Spleen (tissue), 11 donors: ENCODE measurements around the gene ADH7. TPM values are rescaled to one million over a fixed set of nuclear protein-coding genes. Genes with fewer than 3 reads are reported as not detected.
"Not testable (repeated sequence)": the region's sequence is repeated elsewhere in the genome, so short reads cannot be mapped to it uniquely, and the experiment has no call there.

ENCODE experiments used
- DNase-seq: peaks from one replicate; pipeline ENCODE4 v3.0.0-alpha.2; 2020
- H3K27ac ChIP-seq, 8 donors: fragments of 200-600 bp; sonication (generic) in 7 of 8; 1 replicate in 4 of 8; 2 replicates in 4 of 8; pipeline versions ENCODE4 v1.5.0 to v1.8.0; 2016 to 2021; ENCODE audit warnings: inconsistent platforms in 4 of 8, mild to moderate bottlenecking in 4 of 8, moderate library complexity in 1 of 8
- H3K27me3 ChIP-seq, 7 donors: fragments of 200-600 bp; sonication (generic) in 6 of 7; replicated peaks in 1 of 7; 1 replicate in 4 of 7; 2 replicates in 3 of 7; pipeline versions ENCODE4 v1.5.0 to v1.8.0; 2016 to 2021; ENCODE audit warnings: inconsistent platforms in 3 of 7, mild to moderate bottlenecking in 1 of 7
- H3K36me3 ChIP-seq, 6 donors: fragments of 200-600 bp; sonication (generic) in 5 of 6; 1 replicate in 4 of 6; 2 replicates in 2 of 6; pipeline versions ENCODE4 v1.5.0 to v1.8.0; 2016 to 2021; ENCODE audit warnings: inconsistent platforms in 2 of 6
- H3K4me1 ChIP-seq, 6 donors: fragments of 200-600 bp; sonication (generic) in 5 of 6; 1 replicate in 3 of 6; 2 replicates in 3 of 6; pipeline versions ENCODE4 v1.5.0 to v1.8.0; 2016 to 2021; ENCODE audit warnings: inconsistent platforms in 3 of 6
- H3K4me3 ChIP-seq, 8 donors: fragments of 200-600 bp; sonication (generic) in 7 of 8; 1 replicate in 4 of 8; 2 replicates in 4 of 8; pipeline versions ENCODE4 v1.5.0 to v1.8.0; 2016 to 2021; ENCODE audit warnings: inconsistent platforms in 4 of 8, mild to moderate bottlenecking in 4 of 8, moderate library complexity in 2 of 8
- H3K9me3 ChIP-seq, 8 donors: fragments of 200-600 bp; sonication (generic) in 7 of 8; 1 replicate in 4 of 8; 2 replicates in 4 of 8; pipeline versions ENCODE4 v1.5.0 to v1.8.0; 2016 to 2021; ENCODE audit warnings: inconsistent platforms in 4 of 8
- CTCF ChIP-seq, 11 experiments: fragments of 200-600 bp in 7 of 11; fragments of 450-650 bp in 4 of 11; sonication (generic) in 4 of 11; IDR thresholded peaks in 8 of 11; conservative IDR thresholded peaks in 3 of 11; 1 replicate in 7 of 11; 2 replicates in 4 of 11; pipeline versions ENCODE4 v1.4.0 to v1.8.0; 2016 to 2021; ENCODE audit warnings: antibody characterized with exemption in 11 of 11, inconsistent platforms in 4 of 11, mild to moderate bottlenecking in 1 of 11
- POLR2A ChIP-seq, 3 donors: fragments of 450-650 bp; IDR thresholded peaks; one replicate each; pipeline ENCODE4 v1.5.1; 2017; ENCODE audit warnings: antibody characterized with exemption in 3 of 3, mild to moderate bottlenecking in 1 of 3
- POLR2AphosphoS5 ChIP-seq, 3 donors: sonication (generic); formaldehyde crosslinking; IDR thresholded peaks; one replicate each; pipeline ENCODE4 v1.5.1; 2017; ENCODE audit warnings: antibody characterized with exemption in 3 of 3
- WGBS, 5 donors: extraction: QIAGEN DNeasy Blood & Tissue Kit in 3 of 5; methylation state at CpG; one replicate each; pipeline versions ENCODE4 v1.1.5 to v1.1.7; 2013 to 2018; 5-methylcytosine and 5-hydroxymethylcytosine counted together
- intact Hi-C: fragments of 100-400 bp; cut with DNase I; formaldehyde crosslinking; loops from one replicate; pipeline ENCODE4 v1.15.0; 2023; ENCODE audit warnings: low total_unique reads
- polyA plus RNA-seq, 3 donors: library from polyadenylated mRNA; stranded (reverse); fragments of 200-250 nt; gene quantifications; one replicate each; pipeline ENCODE4 v1.2.1, GENCODE V29; 2013
- total RNA-seq, 7 donors: library from RNA; depleted of rRNA in 3 of 7; stranded (reverse); fragments of >200 nt in 3 of 7; fragmentation: NEBNext Ultra II Directional in 4 of 7; extraction: Animal tissue kit (Norgen Biotek cat#: 25700) in 4 of 7; gene quantifications; one replicate each; pipeline versions ENCODE4 v1.1.0 to v1.2.1, GENCODE V29; 2016 to 2021
- donor health status: healthy with polysubstance abuse.
- donor health status: DM: no; HTN: no; CAD: no; lungs with moderate emphysema.
- donor health status: DM: no; HTN: no; CAD: no.
- donor health status: Bipolar disorder and iron deficiency.
- donor health status: healthy.
- donor health status: DM: no; HTN: no; CAD: no.
- donor health status: DM: yes; HTN: yes; CAD: no.

ADH7 gene
- total and polyA plus RNA-seq, 10 donors = 0.02 to 0.06 TPM; not detected in 8

GRCh38 chr4:99417125-99417524 is 18.0 kb downstream of the ADH7 start:
- intact Hi-C loops = no loop called here
- no peaks in the 10 kb centered on the region for H3K36me3 ChIP-seq
- WGBS, 5 donors = 74 to 89% (median 85%) methylated on average over 2 of the region's 2 CpGs

GRCh38 chr4:99415762-99416161 is 19.4 kb downstream of the ADH7 start:
- intact Hi-C loops, H3K4me3 ChIP-seq, H3K27ac ChIP-seq, H3K36me3 ChIP-seq, H3K27me3 ChIP-seq, H3K9me3 ChIP-seq, H3K4me1 ChIP-seq, DNase-seq: not testable (repeated sequence)
- WGBS, 5 donors = 79 to 88% (median 85%) methylated on average over 8 of the region's 8 CpGs

More at GRCh38 chr4:99417125-99417524, 18.0 kb downstream of the ADH7 start:
- peaks cover 0 to 10% (median 0%) of the 10 kb centered on the region in 8 donors for H3K9me3 ChIP-seq
- no peaks in the 10 kb centered on the region for H3K27me3 ChIP-seq
- no peak overlapping the region for H3K4me3 ChIP-seq
- H3K4me1 ChIP-seq = no peaks in the 10 kb centered on the region
- no peak overlapping the region for H3K27ac ChIP-seq
- no peak for DNase-seq
- TF ChIP-seq CTCF (IDR thresholded peaks at IDR 0.05 in 8 of 11, conservative IDR thresholded peaks at IDR 0.05 in 3 of 11) (no peak), POLR2A (IDR thresholded peaks at IDR 0.05) (no peak), POLR2AphosphoS5 (IDR thresholded peaks at IDR 0.05) (no peak)

- H3K27ac ChIP-seq, intact Hi-C loops, H3K4me1 ChIP-seq, H3K9me3 ChIP-seq, DNase-seq, H3K27me3 ChIP-seq, H3K36me3 ChIP-seq, H3K4me3 ChIP-seq: not testable (repeated sequence)
- 57 to 86% (median 67%) methylated on average over 3 of the region's 3 CpGs for WGBS, 5 donors
Observed at GRCh38 chr4:99414902-99415301, 20.2 kb downstream of the ADH7 start.

GRCh38 chr4:99414401-99414800 is 20.7 kb downstream of the ADH7 start:
- Histone ChIP-seq H3K4me1 (no peaks in the 10 kb centered on the region), H3K9me3 (no peaks in the 10 kb centered on the region), H3K36me3 (no peaks in the 10 kb centered on the region), H3K27ac (no peak overlapping the region), H3K27me3 (no peaks in the 10 kb centered on the region), H3K4me3 (no peak overlapping the region)
- intact Hi-C loops = no loop called here
- TF ChIP-seq POLR2AphosphoS5 (IDR thresholded peaks at IDR 0.05) = no peak
- TF ChIP-seq POLR2A (IDR thresholded peaks at IDR 0.05) = no peak
- no peak for TF ChIP-seq CTCF (IDR thresholded peaks at IDR 0.05 in 8 of 11, conservative IDR thresholded peaks at IDR 0.05 in 3 of 11)
- no peak for DNase-seq

- no peaks in the 10 kb centered on the region for H3K36me3 ChIP-seq
- H3K27me3 ChIP-seq = no peaks in the 10 kb centered on the region
- no peak for DNase-seq
- TF ChIP-seq CTCF (IDR thresholded peaks at IDR 0.05 in 8 of 11, conservative IDR thresholded peaks at IDR 0.05 in 3 of 11) = no peak
- no peak for TF ChIP-seq POLR2AphosphoS5 (IDR thresholded peaks at IDR 0.05)
- no peak for TF ChIP-seq POLR2A (IDR thresholded peaks at IDR 0.05)
- no peaks in the 10 kb centered on the region for H3K4me1 ChIP-seq
- H3K9me3 ChIP-seq = no peaks in the 10 kb centered on the region
- no peak overlapping the region for H3K4me3 ChIP-seq
- no peak overlapping the region for H3K27ac ChIP-seq
- 86 to 95% (median 91%) methylated on average over 4 of the region's 4 CpGs for WGBS, 5 donors
- intact Hi-C loops = no loop called here
Observed at GRCh38 chr4:99413140-99413539, 22.0 kb downstream of the ADH7 start.
